ENCODE results near the gene GAL3ST3. TPM values are rescaled to one million over a fixed set of nuclear protein-coding genes. Genes with fewer than 3 reads are reported as not detected.

Gene GAL3ST3
- total and polyA plus RNA-seq, 10 of the 15 experiments (the other 5 are each of a cell fraction or from before 2014, with no cell fraction given) = 0.06 to 0.12 TPM; not detected in 8

GRCh38 chr11:65992056-65992455, 56.9 kb downstream of the GAL3ST3 start (continued):
- TF ChIP-seq HSF1 (IDR thresholded peaks at IDR 0.05; ENCODE audit: low read depth, low read length) (no peak), RUNX3 (IDR thresholded peaks at IDR 0.05; ENCODE audit: low read length) (no peak), HDGF (IDR thresholded peaks at IDR 0.05) (no peak), ZNF24 (IDR thresholded peaks at IDR 0.05) (no peak), USF1 (IDR thresholded peaks at IDR 0.05; ENCODE audit: borderline replicate concordance, extremely low read length, insufficient read depth, low read depth, low read length) (no peak)

Other genes with a start within 250 kb of the GAL3ST3 start
Only the 7 nearest of the 23 such genes appear.
- gene SART1, start 87.4 kb downstream of the GAL3ST3 start, total RNA-seq (2014; rRNA removed) = 47.3 and 60.2 TPM in 2 replicates
- 22.3 and 29.8 TPM in 2 replicates for gene SART1, start 87.4 kb downstream of the GAL3ST3 start, total RNA-seq (2014; rRNA removed; fragmentation: Illumina TruSeq; extraction: Trizol)
- gene SART1, start 87.4 kb downstream of the GAL3ST3 start, total RNA-seq (2021) = 54.1 and 56.1 TPM in 2 replicates
- gene SART1, start 87.4 kb downstream of the GAL3ST3 start, polyA plus RNA-seq (2011; rRNA removed) = 4.1 and 17.5 TPM in 2 replicates
- 4.9 and 23.1 TPM in 2 replicates for gene SART1, start 87.4 kb downstream of the GAL3ST3 start, polyA plus RNA-seq (2014; fragmentation: Illumina TruSeq; extraction: Trizol)
- 10 to 100 TPM in 1 of 2 experiments, 1 to 10 TPM in 1; 6.2 to 14.8 TPM for gene SART1, start 87.4 kb downstream of the GAL3ST3 start, polyA plus RNA-seq (2014; fragmentation: Nextera tagmentation; extraction: Ambion mirVana)
- gene SART1, start 87.4 kb downstream of the GAL3ST3 start, polyA plus RNA-seq (2014; rRNA removed) = 45.0 and 73.4 TPM in 2 replicates
- gene SART1, start 87.4 kb downstream of the GAL3ST3 start, polyA plus RNA-seq (2016; fragmentation: Nextera tagmentation; extraction: Ambion mirVana) = 10 to 100 TPM; 50.4 to 60.5 TPM
- gene EIF1AD, start 47.0 kb downstream of the GAL3ST3 start, total RNA-seq (2014; rRNA removed) = 36.7 and 39.3 TPM in 2 replicates
- gene EIF1AD, start 47.0 kb downstream of the GAL3ST3 start, total RNA-seq (2014; rRNA removed; fragmentation: Illumina TruSeq; extraction: Trizol) = 29.2 and 31.7 TPM in 2 replicates
- gene EIF1AD, start 47.0 kb downstream of the GAL3ST3 start, total RNA-seq (2021) = 40.5 and 42.3 TPM in 2 replicates
- 33.5 and 44.8 TPM in 2 replicates for gene EIF1AD, start 47.0 kb downstream of the GAL3ST3 start, polyA plus RNA-seq (2011; rRNA removed)
- gene EIF1AD, start 47.0 kb downstream of the GAL3ST3 start, polyA plus RNA-seq (2014; fragmentation: Illumina TruSeq; extraction: Trizol) = 40.1 and 45.5 TPM in 2 replicates
- gene EIF1AD, start 47.0 kb downstream of the GAL3ST3 start, polyA plus RNA-seq (2014; fragmentation: Nextera tagmentation; extraction: Ambion mirVana) = 10 to 100 TPM; 51.5 to 56.8 TPM
- gene EIF1AD, start 47.0 kb downstream of the GAL3ST3 start, polyA plus RNA-seq (2014; rRNA removed) = 31.4 and 31.6 TPM in 2 replicates
- gene EIF1AD, start 47.0 kb downstream of the GAL3ST3 start, polyA plus RNA-seq (2016; fragmentation: Nextera tagmentation; extraction: Ambion mirVana) = 10 to 100 TPM; 33.0 to 35.5 TPM
- 95.5 and 105 TPM in 2 replicates for gene BANF1, start 46.7 kb downstream of the GAL3ST3 start, total RNA-seq (2014; rRNA removed)
- gene BANF1, start 46.7 kb downstream of the GAL3ST3 start, total RNA-seq (2014; rRNA removed; fragmentation: Illumina TruSeq; extraction: Trizol) = 98.4 and 99.0 TPM in 2 replicates
- 235 and 248 TPM in 2 replicates for gene BANF1, start 46.7 kb downstream of the GAL3ST3 start, total RNA-seq (2021)
- gene BANF1, start 46.7 kb downstream of the GAL3ST3 start, polyA plus RNA-seq (2011; rRNA removed) = 101 and 191 TPM in 2 replicates
- 305 and 358 TPM in 2 replicates for gene BANF1, start 46.7 kb downstream of the GAL3ST3 start, polyA plus RNA-seq (2014; fragmentation: Illumina TruSeq; extraction: Trizol)
- 100 to 1,000 TPM; 501 to 574 TPM for gene BANF1, start 46.7 kb downstream of the GAL3ST3 start, polyA plus RNA-seq (2014; fragmentation: Nextera tagmentation; extraction: Ambion mirVana)
- gene BANF1, start 46.7 kb downstream of the GAL3ST3 start, polyA plus RNA-seq (2014; rRNA removed) = 182 and 194 TPM in 2 replicates
- gene BANF1, start 46.7 kb downstream of the GAL3ST3 start, polyA plus RNA-seq (2016; fragmentation: Nextera tagmentation; extraction: Ambion mirVana) = 100 to 1,000 TPM; 391 to 421 TPM
- not detected in 2 replicates for gene CST6, start 37.2 kb downstream of the GAL3ST3 start, total RNA-seq (2014; rRNA removed)
- gene CST6, start 37.2 kb downstream of the GAL3ST3 start, total RNA-seq (2014; rRNA removed; fragmentation: Illumina TruSeq; extraction: Trizol) = not detected in 2 replicates
- gene CST6, start 37.2 kb downstream of the GAL3ST3 start, total RNA-seq (2021) = not detected in 2 replicates
- not detected in 2 replicates for gene CST6, start 37.2 kb downstream of the GAL3ST3 start, polyA plus RNA-seq (2011; rRNA removed)
- gene CST6, start 37.2 kb downstream of the GAL3ST3 start, polyA plus RNA-seq (2014; fragmentation: Illumina TruSeq; extraction: Trizol) = not detected in 2 replicates
- not detected for gene CST6, start 37.2 kb downstream of the GAL3ST3 start, polyA plus RNA-seq (2014; fragmentation: Nextera tagmentation; extraction: Ambion mirVana)
- gene CST6, start 37.2 kb downstream of the GAL3ST3 start, polyA plus RNA-seq (2014; rRNA removed) = 0.19 TPM in 1 of 2 replicates, not detected in the other
- not detected for gene CST6, start 37.2 kb downstream of the GAL3ST3 start, polyA plus RNA-seq (2016; fragmentation: Nextera tagmentation; extraction: Ambion mirVana)
- gene CATSPER1, start 22.7 kb downstream of the GAL3ST3 start, total RNA-seq (2014; rRNA removed) = not detected in 2 replicates
- gene CATSPER1, start 22.7 kb downstream of the GAL3ST3 start, total RNA-seq (2014; rRNA removed; fragmentation: Illumina TruSeq; extraction: Trizol) = not detected in 2 replicates
- not detected in 2 replicates for gene CATSPER1, start 22.7 kb downstream of the GAL3ST3 start, total RNA-seq (2021)
- gene CATSPER1, start 22.7 kb downstream of the GAL3ST3 start, polyA plus RNA-seq (2011; rRNA removed) = 0.05 TPM in 1 of 2 replicates, not detected in the other
- gene CATSPER1, start 22.7 kb downstream of the GAL3ST3 start, polyA plus RNA-seq (2014; fragmentation: Illumina TruSeq; extraction: Trizol) = not detected in 2 replicates
- under 1 TPM in 1 of 2 experiments, not detected in 1; 0.02 TPM for gene CATSPER1, start 22.7 kb downstream of the GAL3ST3 start, polyA plus RNA-seq (2014; fragmentation: Nextera tagmentation; extraction: Ambion mirVana)
- gene CATSPER1, start 22.7 kb downstream of the GAL3ST3 start, polyA plus RNA-seq (2014; rRNA removed) = not detected in 2 replicates
- not detected for gene CATSPER1, start 22.7 kb downstream of the GAL3ST3 start, polyA plus RNA-seq (2016; fragmentation: Nextera tagmentation; extraction: Ambion mirVana)
- 124 and 138 TPM in 2 replicates for gene SF3B2, start 3.2 kb upstream of the GAL3ST3 start, total RNA-seq (2014; rRNA removed)
- gene SF3B2, start 3.2 kb upstream of the GAL3ST3 start, total RNA-seq (2014; rRNA removed; fragmentation: Illumina TruSeq; extraction: Trizol) = 144 and 150 TPM in 2 replicates
- 232 and 235 TPM in 2 replicates for gene SF3B2, start 3.2 kb upstream of the GAL3ST3 start, total RNA-seq (2021)
- gene SF3B2, start 3.2 kb upstream of the GAL3ST3 start, polyA plus RNA-seq (2011; rRNA removed) = 55.7 and 91.4 TPM in 2 replicates
- gene SF3B2, start 3.2 kb upstream of the GAL3ST3 start, polyA plus RNA-seq (2014; fragmentation: Illumina TruSeq; extraction: Trizol) = 220 and 221 TPM in 2 replicates
- gene SF3B2, start 3.2 kb upstream of the GAL3ST3 start, polyA plus RNA-seq (2014; fragmentation: Nextera tagmentation; extraction: Ambion mirVana) = 100 to 1,000 TPM in 1 of 2 experiments, 10 to 100 TPM in 1; 56.3 to 123 TPM
- 126 and 128 TPM in 2 replicates for gene SF3B2, start 3.2 kb upstream of the GAL3ST3 start, polyA plus RNA-seq (2014; rRNA removed)
- 100 to 1,000 TPM; 243 to 245 TPM for gene SF3B2, start 3.2 kb upstream of the GAL3ST3 start, polyA plus RNA-seq (2016; fragmentation: Nextera tagmentation; extraction: Ambion mirVana)
- gene PACS1, start 21.1 kb upstream of the GAL3ST3 start, total RNA-seq (2014; rRNA removed) = 11.4 and 14.7 TPM in 2 replicates
- gene PACS1, start 21.1 kb upstream of the GAL3ST3 start, total RNA-seq (2014; rRNA removed; fragmentation: Illumina TruSeq; extraction: Trizol) = 13.9 and 15.0 TPM in 2 replicates
- 71.9 and 74.3 TPM in 2 replicates for gene PACS1, start 21.1 kb upstream of the GAL3ST3 start, total RNA-seq (2021)
- 22.3 and 27.2 TPM in 2 replicates for gene PACS1, start 21.1 kb upstream of the GAL3ST3 start, polyA plus RNA-seq (2011; rRNA removed)
- gene PACS1, start 21.1 kb upstream of the GAL3ST3 start, polyA plus RNA-seq (2014; fragmentation: Illumina TruSeq; extraction: Trizol) = 24.8 and 40.1 TPM in 2 replicates
- gene PACS1, start 21.1 kb upstream of the GAL3ST3 start, polyA plus RNA-seq (2014; fragmentation: Nextera tagmentation; extraction: Ambion mirVana) = 1 to 10 TPM; 1.1 to 1.2 TPM
- gene PACS1, start 21.1 kb upstream of the GAL3ST3 start, polyA plus RNA-seq (2014; rRNA removed) = 30.3 and 35.6 TPM in 2 replicates
- 10 to 100 TPM; 16.5 to 19.3 TPM for gene PACS1, start 21.1 kb upstream of the GAL3ST3 start, polyA plus RNA-seq (2016; fragmentation: Nextera tagmentation; extraction: Ambion mirVana)